ENCODE data around the gene FGGY. TPM values are rescaled to one million over a fixed set of nuclear protein-coding genes. Genes with fewer than 3 reads are reported as not detected.
A peak's percentile ranks its signal among the peaks of the same experiment; 100 is the strongest.

FGGY gene
- total RNA-seq, 1 experiment from 2014 or later, result 14.6 TPM

DNA sequence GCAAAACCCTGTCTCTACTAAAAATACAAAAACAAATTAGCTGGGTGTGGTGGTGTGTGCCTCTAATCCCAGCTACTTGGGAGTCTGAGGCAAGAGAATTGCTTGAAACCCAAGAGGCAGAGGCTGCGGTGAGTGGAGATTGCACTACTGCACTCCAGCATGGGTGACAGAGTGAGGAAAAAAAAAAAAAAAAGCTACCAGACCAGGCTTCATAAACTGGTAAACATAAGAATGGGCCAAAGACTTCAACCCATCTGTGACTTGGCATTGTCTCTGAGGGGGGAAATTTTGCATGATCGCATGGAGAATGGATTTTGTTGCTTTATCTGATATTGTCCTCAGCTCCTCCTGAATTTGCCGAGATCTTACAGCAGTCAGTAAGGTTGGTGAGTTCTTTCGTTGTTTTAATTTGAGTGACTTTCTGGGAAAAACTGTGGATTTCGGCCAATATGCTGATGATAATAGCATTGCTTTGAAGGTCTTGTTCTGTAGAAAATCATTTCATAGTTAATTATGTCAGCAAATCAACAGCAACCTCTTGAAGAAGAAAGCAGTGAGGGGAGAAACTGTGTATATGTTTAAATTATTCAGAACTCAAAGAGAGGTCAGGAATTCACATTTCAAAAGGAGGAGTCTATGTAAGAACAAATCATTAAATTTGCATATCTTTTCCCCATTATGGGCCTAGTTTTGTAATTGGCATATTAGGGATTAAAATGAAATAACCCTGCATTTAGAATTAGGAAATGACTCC, 13.1 kb downstream of the FGGY start:
- H3K4me1 ChIP-seq (ENCODE audit: insufficient read depth, low read length), result peaks cover 4% of the 10 kb centered on the region; the same call in 1 of the 2 replicates
- H3K4me1 Mint-ChIP-seq, result peaks cover 20 to 22% of the 10 kb centered on the region in 2 experiments

More for the DNA sequence above, 13.1 kb downstream of the FGGY start:
- H3K9me3 ChIP-seq (ENCODE audit: control insufficient read depth, low read depth, low read length), result no peaks in the 10 kb centered on the region
- Mint-ChIP-seq H3K27me3 (ENCODE audit: low read depth) (no peaks in the 10 kb centered on the region), H3K9me3 (peaks cover 7 to 8% of the 10 kb centered on the region in 2 experiments; a peak in 3 of 5 replicates), H3K4me3 (no peak overlapping the region), H3K27ac (peak overlapping the region in 1 of 3 experiments; percentile 65; a peak in 1 of 7 replicates), H3K36me3 (ENCODE audit: insufficient read depth in 1 of 3, low read depth in 3 of 3) (peaks cover 0 to 19% (median 4%) of the 10 kb centered on the region in 3 experiments; a peak in 5 of 7 replicates)
- H2BK120ac ChIP-seq (ENCODE audit: low read depth, low read length, poor library complexity, severe bottlenecking), result no peak overlapping the region
- no peak overlapping the region for H4K5ac ChIP-seq (ENCODE audit: insufficient read length, low read depth, low read length)
- WGBS (ENCODE audit: extremely low coverage, insufficient read length, low lambda C conversion rate), result no CpG with 5 or more reads among the region's 5 CpGs
- no peak overlapping the region for H3K56ac ChIP-seq (ENCODE audit: insufficient read length, low read depth, low read length)
- H3T11ph ChIP-seq (ENCODE audit: low read length), result no peak overlapping the region
- H2BK15ac ChIP-seq (ENCODE audit: low read depth, low read length), result no peak overlapping the region
- no peak overlapping the region for H2BK20ac ChIP-seq (ENCODE audit: low read depth, low read length, poor library complexity, severe bottlenecking)
- H3K9ac ChIP-seq (ENCODE audit: extremely low read depth, insufficient read length, low read length), result no peak overlapping the region
- no peaks in the 10 kb centered on the region for H4K20me1 ChIP-seq (ENCODE audit: control insufficient read depth, insufficient read depth, insufficient read length)
- no peak overlapping the region for H3K4me2 ChIP-seq (ENCODE audit: insufficient read depth, insufficient read length, low read length)
- DNase-seq, result no peak
- H3K4ac ChIP-seq (ENCODE audit: low read depth, low read length), result no peak overlapping the region
- H2BK12ac ChIP-seq (ENCODE audit: insufficient read length, low read depth, low read length), result no peak overlapping the region
- no peak overlapping the region for H2AK5ac ChIP-seq (ENCODE audit: insufficient read length, low read length)
- H3K23me2 ChIP-seq (ENCODE audit: insufficient read length, low read depth, low read length, poor library complexity, severe bottlenecking), result no peaks in the 10 kb centered on the region
- no peak overlapping the region for H3K18ac ChIP-seq (ENCODE audit: insufficient read length, low read depth, low read length)
- no peak overlapping the region for H3K23ac ChIP-seq (ENCODE audit: insufficient read length, low read depth, low read length)
- H3K27me3 ChIP-seq (ENCODE audit: insufficient read depth, low read length), result no peaks in the 10 kb centered on the region
- no peak overlapping the region for H2BK5ac ChIP-seq (ENCODE audit: insufficient read length, low read length)
- no peak overlapping the region for H4K8ac ChIP-seq (replicated peaks; ENCODE audit: insufficient read length, low read depth, low read length)
- no peak overlapping the region for H3K14ac ChIP-seq (ENCODE audit: insufficient read depth, low read length)
- TF ChIP-seq, protein P1, sequence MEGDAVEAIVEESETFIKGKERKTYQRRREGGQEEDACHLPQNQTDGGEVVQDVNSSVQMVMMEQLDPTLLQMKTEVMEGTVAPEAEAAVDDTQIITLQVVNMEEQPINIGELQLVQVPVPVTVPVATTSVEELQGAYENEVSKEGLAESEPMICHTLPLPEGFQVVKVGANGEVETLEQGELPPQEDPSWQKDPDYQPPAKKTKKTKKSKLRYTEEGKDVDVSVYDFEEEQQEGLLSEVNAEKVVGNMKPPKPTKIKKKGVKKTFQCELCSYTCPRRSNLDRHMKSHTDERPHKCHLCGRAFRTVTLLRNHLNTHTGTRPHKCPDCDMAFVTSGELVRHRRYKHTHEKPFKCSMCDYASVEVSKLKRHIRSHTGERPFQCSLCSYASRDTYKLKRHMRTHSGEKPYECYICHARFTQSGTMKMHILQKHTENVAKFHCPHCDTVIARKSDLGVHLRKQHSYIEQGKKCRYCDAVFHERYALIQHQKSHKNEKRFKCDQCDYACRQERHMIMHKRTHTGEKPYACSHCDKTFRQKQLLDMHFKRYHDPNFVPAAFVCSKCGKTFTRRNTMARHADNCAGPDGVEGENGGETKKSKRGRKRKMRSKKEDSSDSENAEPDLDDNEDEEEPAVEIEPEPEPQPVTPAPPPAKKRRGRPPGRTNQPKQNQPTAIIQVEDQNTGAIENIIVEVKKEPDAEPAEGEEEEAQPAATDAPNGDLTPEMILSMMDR (conservative IDR thresholded peaks at IDR 0.05), result no peak
- no peak overlapping the region for H2AFZ ChIP-seq (ENCODE audit: low read length)
- no peaks in the 10 kb centered on the region for H3K79me1 ChIP-seq (ENCODE audit: insufficient read depth, low read depth, low read length, poor library complexity, severe bottlenecking)
- no peak overlapping the region for H3K27ac ChIP-seq (ENCODE audit: insufficient read length, low read depth, low read length)
- no peaks in the 10 kb centered on the region for H3K79me2 ChIP-seq (ENCODE audit: insufficient read depth, low read length)
- no peak overlapping the region for H4K91ac ChIP-seq (ENCODE audit: insufficient read length, low read depth, low read length)
